Hematopoietic multipotent progenitor cell treated with erythropoietin and hydrocortisone succinate and interleukin-3 and kit ligand, for 17 days (in vitro differentiated cells): ENCODE results near the gene PRSS22.

Experiments
- DNase-seq: peaks from one replicate; pipeline ENCODE4 v3.0.0-alpha.2; 2015; ENCODE audit warnings: low spot score

PRSS22 gene

GRCh38 chr16:2829501-2830354, 28.2 kb downstream of the PRSS22 start, which contains the start of gene ZG16B:
TSS of gene ZG16B (plus strand) at chr16:2830303. CDS start at chr16:2830442, 139 bp downstream.
- DNase-seq, result no peak

- DNase-seq, result no peak
These were observed 29.0 kb downstream of the PRSS22 start for GRCh38 chr16:2828876-2829430.

DNA sequence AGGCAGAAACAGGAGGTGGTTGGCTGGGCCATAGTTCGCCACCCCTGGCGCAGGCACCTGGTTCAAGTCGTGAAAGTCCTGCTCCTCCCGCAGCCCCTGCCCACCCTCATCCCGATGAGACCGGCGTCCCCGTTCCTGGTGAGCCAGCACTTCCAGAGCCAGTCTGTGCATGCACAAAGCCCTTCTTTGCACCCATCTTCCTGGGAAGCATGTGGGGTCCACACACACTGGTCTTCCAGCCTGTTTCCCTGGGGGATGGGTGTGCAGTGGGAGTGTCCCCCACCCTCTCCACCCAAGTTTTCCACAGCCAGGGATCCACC, 29.5 kb downstream of the PRSS22 start:
- DNase-seq, result no peak

GRCh38 chr16:2827831-2828520, 30.0 kb downstream of the PRSS22 start:
- no peak for DNase-seq

DNA sequence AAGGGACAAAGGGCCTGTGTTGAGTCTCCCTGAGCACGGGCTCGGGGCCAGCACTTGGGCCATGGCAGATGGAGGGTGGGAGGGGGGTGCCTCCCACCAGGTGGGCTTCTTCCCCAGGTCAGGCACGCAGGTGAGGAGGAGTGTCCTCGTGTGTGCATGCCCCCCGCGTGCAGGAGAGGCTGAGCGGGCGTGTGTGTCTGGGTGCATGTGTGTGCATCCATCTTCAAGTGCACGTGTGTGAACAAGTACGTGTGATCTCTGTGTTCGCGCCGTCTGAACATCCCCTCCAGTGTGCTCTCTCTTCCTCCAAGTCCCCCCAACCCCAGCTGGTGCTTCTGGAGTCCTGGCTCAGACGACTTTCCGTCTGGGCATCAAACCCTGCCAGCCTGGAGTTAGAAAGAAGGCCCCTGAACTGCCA, 30.6 kb downstream of the PRSS22 start:
- DNase-seq, result no peak

DNA sequence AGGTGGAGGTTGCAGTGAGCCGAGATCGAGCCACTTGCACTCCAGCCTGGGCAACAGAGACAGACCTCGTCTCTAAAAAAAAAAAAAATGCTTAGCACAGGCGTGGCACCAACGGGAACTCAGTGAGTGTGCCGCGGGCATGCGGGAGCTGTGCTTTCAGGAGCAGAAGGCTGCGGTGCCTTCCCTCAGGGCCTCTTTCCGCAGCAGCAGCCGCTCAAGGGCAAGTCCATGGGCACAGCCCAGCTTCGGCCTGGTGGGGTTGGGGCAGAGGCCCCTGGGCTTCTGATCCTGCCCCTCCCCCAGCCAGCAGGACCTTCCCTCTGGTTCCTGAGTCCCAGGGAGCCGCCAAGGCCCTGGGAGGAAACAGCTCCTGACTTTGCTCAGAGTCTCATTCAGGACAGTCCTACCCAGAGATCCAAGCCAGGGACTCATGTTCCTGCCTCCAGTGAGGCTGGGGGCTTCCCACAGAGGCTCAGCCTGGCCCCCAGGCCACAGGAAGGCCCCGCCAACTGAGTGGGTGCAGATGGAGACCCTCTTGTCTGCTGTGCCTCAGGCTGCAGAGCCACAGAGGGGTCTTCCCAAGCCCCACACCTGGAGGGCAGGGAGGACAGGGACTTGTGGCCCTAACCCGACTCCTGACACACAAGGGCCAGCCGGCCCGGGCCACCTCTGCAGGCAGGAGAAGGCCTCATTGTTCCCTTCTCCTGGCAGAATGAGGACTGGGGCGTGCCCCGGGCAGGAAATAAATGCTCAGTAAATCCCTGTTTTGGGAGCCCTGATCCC, 31.2 kb downstream of the PRSS22 start:
- DNase-seq, result no peak

DNA sequence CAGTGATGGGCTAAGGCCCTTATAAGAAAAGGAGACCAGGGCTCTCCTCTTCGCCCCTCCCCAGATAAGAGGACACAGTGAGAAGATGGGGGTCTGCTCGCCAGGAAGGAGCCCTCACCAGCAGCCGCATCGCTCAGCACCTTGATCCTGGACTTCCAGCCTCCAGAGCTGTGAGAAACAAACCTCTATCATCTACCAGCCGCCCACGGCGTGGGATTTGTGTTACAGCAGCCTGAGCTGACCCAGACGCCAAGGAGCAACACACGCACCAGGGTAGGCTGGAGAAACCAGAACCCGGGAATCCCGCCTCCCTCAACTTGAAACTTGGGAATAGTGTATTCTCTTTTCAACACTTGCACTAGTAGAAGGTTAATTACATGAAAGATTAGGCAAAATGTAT, 32.1 kb downstream of the PRSS22 start:
- no peak for DNase-seq

DNA sequence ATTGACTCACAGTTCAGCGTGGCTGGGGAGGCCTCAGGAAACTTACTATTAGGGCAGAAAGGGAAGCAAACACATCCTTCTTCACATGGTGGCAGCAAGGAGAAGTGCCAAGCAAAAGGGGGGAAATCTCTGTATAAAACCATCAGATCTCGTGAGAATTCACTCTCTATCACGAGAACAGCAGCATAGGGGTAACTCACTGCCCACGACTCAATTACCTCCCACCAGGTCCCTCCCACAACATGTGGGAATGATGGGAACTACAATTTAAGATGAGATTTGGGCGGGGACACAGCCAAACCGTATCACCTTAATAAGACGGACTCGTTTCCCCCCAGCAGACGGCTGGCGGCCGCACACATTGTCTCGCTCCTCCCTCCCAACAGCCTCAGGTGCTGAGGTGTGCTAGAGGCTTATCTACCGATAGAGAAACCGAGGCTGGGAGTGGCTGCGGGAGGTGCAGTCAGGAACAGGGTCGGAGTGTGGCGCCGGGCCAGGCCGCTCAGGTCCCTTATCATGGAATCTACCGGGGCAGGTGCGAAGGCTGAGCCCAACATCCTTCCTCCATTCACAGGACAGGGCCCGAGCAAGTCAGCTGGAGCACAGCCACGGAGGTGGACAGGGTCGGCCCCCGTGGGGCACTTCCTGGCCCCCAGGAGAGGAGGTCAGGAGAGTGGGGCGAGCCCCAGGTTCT, 32.8 kb downstream of the PRSS22 start:
- DNase-seq, result no peak

DNA sequence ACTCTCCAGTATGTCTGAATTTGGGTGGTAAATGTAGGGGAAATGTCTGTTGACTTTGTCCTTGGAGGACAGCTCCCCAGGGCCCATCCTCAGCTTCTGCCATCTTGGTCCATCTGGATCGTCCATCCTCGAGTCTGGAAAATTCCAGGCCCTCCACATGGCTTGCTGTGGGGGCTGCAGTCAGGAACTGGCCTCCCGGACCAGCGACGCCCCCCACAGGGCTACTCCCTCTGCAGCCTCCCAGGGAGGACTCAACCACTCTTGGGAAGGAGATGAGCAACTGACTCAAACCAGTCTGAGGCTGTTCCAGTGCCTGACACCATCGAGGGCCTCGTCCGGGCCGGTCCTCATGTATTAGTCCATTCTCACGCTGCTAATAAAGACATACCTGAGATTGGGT, 33.3 kb downstream of the PRSS22 start:
- DNase-seq, result no peak

DNA sequence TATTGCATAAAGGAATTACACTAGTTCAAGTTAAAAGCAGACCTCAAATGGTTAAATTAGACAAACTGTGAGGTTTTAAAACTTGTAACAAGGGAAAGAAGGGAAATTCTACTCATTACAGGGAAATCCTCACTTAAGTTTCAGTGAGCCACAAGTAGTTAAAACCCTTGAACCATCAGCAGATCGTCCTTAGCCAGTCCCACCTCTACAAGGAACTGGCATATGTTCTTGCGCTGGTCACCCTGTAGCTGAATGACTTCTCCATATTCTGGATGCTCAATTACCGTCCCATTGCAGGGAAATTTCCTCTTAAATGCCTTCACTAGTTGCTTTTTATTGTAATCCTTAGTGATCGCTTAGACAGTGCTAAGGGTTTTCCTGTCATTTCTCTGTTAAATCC, 35.5 kb downstream of the PRSS22 start:
- no peak for DNase-seq

DNA sequence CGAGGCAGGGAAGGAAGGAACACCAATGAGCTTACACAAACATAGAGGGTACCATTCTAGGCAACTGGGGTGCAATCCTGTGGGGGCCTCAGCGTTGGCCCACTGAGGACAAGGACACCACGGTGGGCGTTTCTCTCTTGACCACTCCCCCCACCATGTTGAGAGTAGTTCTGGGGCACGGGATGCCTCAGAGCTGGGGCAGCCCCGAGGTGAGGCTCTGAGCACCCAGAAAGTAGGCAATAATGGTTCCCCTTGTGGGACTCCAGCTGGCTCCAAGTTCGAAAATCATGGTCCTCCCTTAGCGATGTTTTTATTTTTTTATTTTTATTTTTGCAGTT, 35.8 kb downstream of the PRSS22 start:
- DNase-seq, result no peak

- DNase-seq, result no peak
These were observed 36.3 kb downstream of the PRSS22 start for GRCh38 chr16:2821487-2822157.

DNA sequence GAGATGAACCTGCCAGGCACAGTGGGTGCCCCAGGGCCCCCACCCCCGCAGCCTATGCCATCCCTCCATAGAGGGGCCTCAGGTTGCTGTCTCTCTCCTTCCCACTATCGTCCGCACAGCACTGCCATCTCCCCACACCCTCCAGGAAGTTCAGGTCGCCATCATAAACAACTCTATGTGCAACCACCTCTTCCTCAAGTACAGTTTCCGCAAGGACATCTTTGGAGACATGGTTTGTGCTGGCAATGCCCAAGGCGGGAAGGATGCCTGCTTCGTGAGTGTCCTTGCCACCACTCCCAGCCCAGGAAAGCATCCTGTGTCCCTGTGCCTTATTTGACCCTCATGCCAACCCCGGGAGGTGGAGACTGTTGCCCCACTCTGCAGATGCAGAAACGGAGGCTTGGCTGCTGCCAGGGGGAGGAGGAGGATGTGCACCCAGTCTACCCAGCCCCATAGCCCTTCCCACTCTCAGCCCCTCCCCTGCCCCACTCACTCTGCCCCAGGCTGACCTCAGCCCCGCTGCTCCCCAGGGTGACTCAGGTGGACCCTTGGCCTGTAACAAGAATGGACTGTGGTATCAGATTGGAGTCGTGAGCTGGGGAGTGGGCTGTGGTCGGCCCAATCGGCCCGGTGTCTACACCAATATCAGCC, 37.0 kb downstream of the PRSS22 start:
- DNase-seq, result no peak

DNA sequence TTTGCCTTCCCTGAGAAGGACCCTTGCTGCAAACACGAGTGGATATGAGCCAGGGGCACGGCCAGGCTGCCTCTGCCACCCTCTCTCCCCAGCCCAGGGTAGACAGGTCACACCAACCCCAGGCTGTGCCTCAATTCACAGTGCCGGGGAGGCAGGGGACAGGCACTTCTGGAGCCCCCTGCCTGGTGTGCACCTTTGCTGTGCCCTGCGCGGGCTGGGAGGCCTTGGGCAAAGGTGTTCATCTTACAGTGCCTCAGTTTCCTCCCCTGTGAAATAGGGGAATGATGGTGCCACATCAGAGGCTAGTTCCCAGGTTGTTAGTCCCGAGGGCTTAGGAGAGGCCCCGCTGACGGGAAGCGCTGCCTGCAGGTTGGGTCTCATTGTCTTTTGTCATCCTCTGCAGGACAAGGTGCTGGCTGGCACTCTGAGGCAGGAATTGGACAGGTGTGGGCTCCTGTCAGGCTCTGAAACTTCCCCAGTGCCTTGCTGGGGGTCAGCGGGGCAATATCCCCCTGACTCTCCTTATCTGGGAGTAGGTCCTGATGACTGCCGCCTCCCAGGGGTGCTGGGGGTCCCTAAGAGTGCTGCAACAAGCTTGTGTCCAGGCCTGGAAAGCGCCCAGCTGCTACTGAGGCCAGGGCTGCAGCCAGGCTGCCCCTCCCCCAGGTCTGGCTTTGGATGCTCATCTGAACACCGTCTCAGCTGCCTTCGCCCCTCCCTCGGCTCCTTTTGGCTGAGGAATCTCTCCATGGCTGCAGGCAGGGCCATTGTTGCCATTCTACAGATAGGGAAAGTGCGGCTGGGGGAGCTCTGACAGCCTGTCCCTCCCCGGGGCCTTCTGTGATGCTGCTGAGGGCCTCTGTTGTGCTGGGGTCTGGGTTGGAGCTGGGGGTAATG, 37.8 kb downstream of the PRSS22 start:
- DNase-seq, result no peak

GRCh38 chr16:2819179-2819938, 38.6 kb downstream of the PRSS22 start:
- no peak for DNase-seq

DNA sequence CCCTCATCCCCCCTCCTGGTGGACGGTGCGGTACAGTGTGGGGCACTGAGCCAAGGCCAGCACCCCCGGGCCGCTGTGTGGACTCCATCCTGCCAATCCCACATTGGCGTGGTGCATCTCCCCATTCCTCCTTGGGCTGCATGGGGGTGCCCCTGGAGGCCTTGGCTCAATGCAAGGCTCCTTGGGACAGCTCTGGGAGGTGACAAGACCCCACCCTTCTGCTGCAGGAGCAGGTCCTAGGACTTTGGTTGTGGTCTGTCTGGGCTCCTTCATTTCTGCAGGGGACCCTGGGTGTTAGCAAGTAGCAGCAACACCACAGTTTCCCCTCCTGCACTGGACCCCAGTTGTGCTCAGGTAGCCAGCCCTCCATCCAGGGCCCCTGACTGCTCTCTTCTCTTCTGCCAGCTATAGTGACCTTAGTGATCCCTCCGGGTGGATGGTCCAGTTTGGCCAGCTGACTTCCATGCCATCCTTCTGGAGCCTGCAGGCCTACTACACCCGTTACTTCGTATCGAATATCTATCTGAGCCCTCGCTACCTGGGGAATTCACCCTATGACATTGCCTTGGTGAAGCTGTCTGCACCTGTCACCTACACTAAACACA, 39.6 kb downstream of the PRSS22 start:
- DNase-seq, result no peak

DNA sequence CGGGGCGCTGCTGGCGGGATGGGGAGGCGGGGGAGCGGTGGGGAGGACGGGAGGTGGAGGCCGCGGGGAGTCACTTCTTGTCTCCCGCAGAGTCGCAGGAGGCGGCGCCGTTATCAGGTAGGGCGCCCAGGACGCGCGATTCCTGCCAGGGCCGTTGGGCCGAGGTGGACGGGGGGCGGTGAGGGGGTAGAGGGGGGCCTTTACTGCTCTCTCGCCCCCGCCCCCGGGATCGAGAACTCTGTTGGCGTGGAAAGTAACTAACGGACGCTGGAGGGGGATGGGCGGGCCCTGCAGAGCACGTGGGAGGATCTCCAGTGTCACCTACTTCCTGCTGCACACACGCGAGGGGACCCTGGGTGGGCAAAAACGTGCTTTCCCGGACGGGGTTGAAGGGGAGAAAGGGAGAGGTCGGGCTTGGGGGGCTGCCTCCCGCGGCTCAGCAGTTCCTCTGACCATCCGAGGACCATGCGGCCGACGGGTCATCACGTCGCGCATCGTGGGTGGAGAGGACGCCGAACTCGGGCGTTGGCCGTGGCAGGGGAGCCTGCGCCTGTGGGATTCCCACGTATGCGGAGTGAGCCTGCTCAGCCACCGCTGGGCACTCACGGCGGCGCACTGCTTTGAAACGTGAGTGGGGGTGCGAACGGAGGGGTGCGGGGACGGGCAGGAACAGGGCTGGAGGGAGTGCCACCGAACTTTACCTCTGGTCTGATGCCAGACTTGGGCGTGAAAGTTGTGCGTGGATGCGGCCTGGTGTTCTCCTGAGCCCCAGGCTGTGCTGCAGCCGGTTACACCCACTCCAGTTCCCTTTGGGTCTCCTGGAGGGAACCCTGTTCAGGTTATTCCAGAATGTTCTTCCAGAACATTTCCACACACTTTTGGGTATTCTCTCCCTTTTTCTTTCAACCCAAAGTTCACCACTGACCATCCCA, 40.4 kb downstream of the PRSS22 start:
- no peak for DNase-seq
